Heart right ventricle (tissue), 16 donors: ENCODE data around the gene TMCC3. TPM values are rescaled to one million over a fixed set of nuclear protein-coding genes. Genes with fewer than 3 reads are reported as not detected.
"Not testable (repeated sequence)": the region's sequence is repeated elsewhere in the genome, so short reads cannot be mapped to it uniquely, and the experiment has no call there.

ENCODE experiments used
- ATAC-seq, 8 donors: fragments of 200-7000 bp; cut with Tn5 transposase; one replicate each; pipeline ENCODE4 v1.9.1; 2020; ENCODE audit warnings: mild to moderate bottlenecking in 8 of 8, moderate library complexity in 8 of 8, moderate number of reproducible peaks in 1 of 8
- DNase-seq, 2 donors: peaks; one replicate each; pipeline ENCODE4 v3.0.0-alpha.2; 2020
- H3K27ac ChIP-seq, 10 donors: fragments of 200-600 bp; sonication (generic) in 2 of 10; one replicate each; pipeline versions ENCODE4 v1.5.0 to v1.8.0; 2020 to 2022; ENCODE audit warnings: mild to moderate bottlenecking in 3 of 10
- H3K27me3 ChIP-seq, 7 donors: fragments of 200-600 bp; one replicate each; pipeline ENCODE4 v1.8.0; 2021 to 2022; ENCODE audit warnings: mild to moderate bottlenecking in 2 of 7
- H3K36me3 ChIP-seq, 9 donors: fragments of 200-600 bp; sonication (generic) in 1 of 9; one replicate each; pipeline versions ENCODE4 v1.5.0 to v1.8.0; 2020 to 2022; ENCODE audit warnings: mild to moderate bottlenecking in 2 of 9
- H3K4me1 ChIP-seq, 9 donors: fragments of 200-600 bp; sonication (generic) in 1 of 9; one replicate each; pipeline versions ENCODE4 v1.5.0 to v1.8.0; 2020 to 2022; ENCODE audit warnings: mild to moderate bottlenecking in 4 of 9
- H3K4me3 ChIP-seq, 10 donors: fragments of 200-600 bp; sonication (generic) in 2 of 10; one replicate each; pipeline versions ENCODE4 v1.5.0 to v1.8.0; 2020 to 2022; ENCODE audit warnings: mild to moderate bottlenecking in 7 of 10, moderate library complexity in 2 of 10
- H3K9me3 ChIP-seq, 11 donors: fragments of 200-600 bp in 10 of 11; sonication (generic) in 2 of 11; one replicate each; pipeline versions ENCODE4 v1.5.0 to v1.8.0; 2013 to 2022; ENCODE audit warnings: mild to moderate bottlenecking in 2 of 11, control low read depth in 1 of 11, moderate library complexity in 1 of 11
- CTCF ChIP-seq, 9 donors: fragments of 200-600 bp; sonication (generic) in 2 of 9; IDR thresholded peaks; one replicate each; pipeline versions ENCODE4 v1.5.0 to v1.8.0; 2021 to 2022; ENCODE audit warnings: antibody characterized with exemption in 9 of 9, mild to moderate bottlenecking in 5 of 9, moderate library complexity in 1 of 9
- WGBS, 2 donors: extraction: QIAGEN DNeasy Blood & Tissue Kit; methylation state at CpG; one replicate each; pipeline ENCODE4 v1.1.7; 2013; ENCODE audit warnings: inconsistent platforms in 1 of 2; 5-methylcytosine and 5-hydroxymethylcytosine counted together
- intact Hi-C, 10 donors: fragments of 100-400 bp; cut with DNase I; formaldehyde crosslinking; loops; one replicate each; pipeline versions ENCODE4 v1.11.1 to v1.14.2; 2022
- polyA plus RNA-seq, 2 donors: library from polyadenylated mRNA; stranded (reverse); fragments of 200-250 nt; gene quantifications; one replicate each; pipeline ENCODE4 v1.2.3, GENCODE V29; 2013
- total RNA-seq, 10 donors: library from RNA; stranded (reverse); fragmentation: NEBNext Ultra II Directional in 3 of 10; extraction: Animal tissue kit (Norgen Biotek cat#: 25700) in 3 of 10; gene quantifications; one replicate each; pipeline versions ENCODE4 v1.2.1 to v1.2.4, GENCODE V29; 2021 to 2023
- donor health status: Arrhythmogenic right ventricular cardiomyopathy.
- donor health status: ischemic (EF 13 %, LVEDD 7.1; RV severe dilation, severe dysfunction).
- donor health status: healthy with polysubstance abuse.
- donor health status: DM: no; HTN: yes; CAD: no.
- donor health status: DM: no; HTN: no; CAD: no.
- donor health status: ischemic (EF 25% LVEDD 6.9; RV normal size, moderate dysfunction).
- donor health status: ischemic (EF 25% LVEDD 5.7; RV mildly dilated, moderate dysfunction).
- donor health status: healthy.
- donor health status: DM: yes; HTN: yes; CAD: no.
- donor health status: Ischemic cardiomyopathy.
- donor health status: ischemic (EF 35%, LVEDD 5.7; RV mildly dilated, moderate dysfunction).
- donor health status: nonischemic (EF 11% LVEDD 7.7; RV severe dilation, severe dysfunction).
- donor health status: DM: yes; HTN: yes; CAD: no.
- donor health status: PGD.
- donor health status: ischemic (EF 29% LVEDD 5.4; RV normal size, mild dysfunction).
- donor health status: nonischemic (EF 23%, LVEDD 6.1; RV moderate dilation, normal function).

TMCC3 gene
- total and polyA plus RNA-seq, 12 donors: 0.88 to 7.3 (median 3.0) TPM

DNA sequence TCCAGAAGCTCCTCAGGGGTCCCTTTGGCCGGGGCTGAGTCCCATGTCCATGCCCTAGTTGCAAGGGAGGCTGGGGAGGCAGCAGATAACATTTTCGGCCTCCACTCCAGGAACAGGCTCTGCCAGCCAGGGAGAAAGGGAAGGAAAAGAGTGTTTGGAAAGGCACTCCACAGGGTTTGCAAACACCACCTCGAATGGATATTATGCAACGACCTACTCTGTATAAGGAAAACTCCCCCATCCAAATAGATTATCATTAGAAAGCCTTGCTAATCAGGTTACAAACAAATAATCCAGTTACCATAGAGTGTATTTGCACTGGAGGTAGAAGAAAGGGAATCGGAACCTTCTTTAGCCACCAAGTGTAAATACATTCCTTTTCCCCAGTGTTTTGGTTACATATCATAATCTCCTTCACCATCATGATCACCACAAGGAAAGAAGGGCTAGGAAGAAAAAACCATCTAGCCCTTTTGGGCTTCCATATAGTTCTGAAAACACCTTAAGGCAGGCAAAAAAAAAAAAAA lies 40.4 kb downstream of the TMCC3 start:
- Histone ChIP-seq H3K27me3 (no peaks in the 10 kb centered on the region), H3K9me3 (peaks cover 0 to 21% (median 8%) of the 10 kb centered on the region in 11 donors), H3K4me3 (no peak overlapping the region), H3K27ac (no peak overlapping the region), H3K36me3 (no peaks in the 10 kb centered on the region), H3K4me1 (peaks cover 0 to 9% (median 2%) of the 10 kb centered on the region in 9 donors)
- DNase-seq (no peak), ATAC-seq (no peak)
- no peak for TF ChIP-seq CTCF (IDR thresholded peaks at IDR 0.05)
- 71 to 72% methylated on average over 5 of the region's 5 CpGs for WGBS, 2 donors
- intact Hi-C loops: loop anchor here in 3 of 10 donors (10.0 kb wide), 1 partner anchor 155 kb away; no protein-coding TSS in a partner anchor

- ATAC-seq, H3K4me3 ChIP-seq, H3K36me3 ChIP-seq, H3K27me3 ChIP-seq, DNase-seq, H3K4me1 ChIP-seq, H3K27ac ChIP-seq: not testable (repeated sequence)
- peaks cover 0 to 21% (median 8%) of the 10 kb centered on the region in 11 donors for H3K9me3 ChIP-seq
- intact Hi-C loops: loop anchor here in 3 of 10 donors (10.0 kb wide), 1 partner anchor 158 kb away; no protein-coding TSS in a partner anchor
- 77 to 79% methylated on average over 6 of the region's 6 CpGs for WGBS, 2 donors
Measured at GRCh38 chr12:94606810-94607209, 43.5 kb downstream of the TMCC3 start.

DNA sequence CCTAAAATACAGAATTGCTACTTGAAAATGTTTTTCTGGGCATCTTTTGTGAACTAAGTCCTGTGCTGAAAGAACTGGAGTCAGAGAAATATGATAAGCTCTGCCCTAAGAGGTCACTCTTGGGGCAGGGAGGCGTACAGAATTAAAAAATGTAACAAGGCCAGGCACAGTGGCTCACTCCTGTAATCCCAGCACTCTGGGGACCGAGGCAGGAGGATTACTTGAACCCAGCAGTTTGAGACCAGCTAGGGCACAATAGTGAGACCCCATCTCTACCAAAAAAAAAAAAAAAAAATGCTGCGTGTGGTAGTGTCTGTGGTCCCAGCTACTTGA lies 46.0 kb downstream of the TMCC3 start:
- H3K27me3 ChIP-seq: no peaks in the 10 kb centered on the region
- H3K27ac ChIP-seq: no peak overlapping the region
- intact Hi-C loops: loop anchor here in 3 of 10 donors (10.0 kb wide), 1 partner anchor 160 kb away; no protein-coding TSS in a partner anchor
- H3K36me3 ChIP-seq: no peaks in the 10 kb centered on the region
- TF ChIP-seq CTCF (IDR thresholded peaks at IDR 0.05): no peak
- WGBS, 2 donors: 64 to 65% methylated on average over 3 of the region's 3 CpGs
- peaks cover 0 to 21% (median 8%) of the 10 kb centered on the region in 11 donors for H3K9me3 ChIP-seq
- peaks cover 0 to 4% (median 0%) of the 10 kb centered on the region in 9 donors for H3K4me1 ChIP-seq
- DNase-seq (no peak), ATAC-seq (no peak)
- no peak overlapping the region for H3K4me3 ChIP-seq

DNA sequence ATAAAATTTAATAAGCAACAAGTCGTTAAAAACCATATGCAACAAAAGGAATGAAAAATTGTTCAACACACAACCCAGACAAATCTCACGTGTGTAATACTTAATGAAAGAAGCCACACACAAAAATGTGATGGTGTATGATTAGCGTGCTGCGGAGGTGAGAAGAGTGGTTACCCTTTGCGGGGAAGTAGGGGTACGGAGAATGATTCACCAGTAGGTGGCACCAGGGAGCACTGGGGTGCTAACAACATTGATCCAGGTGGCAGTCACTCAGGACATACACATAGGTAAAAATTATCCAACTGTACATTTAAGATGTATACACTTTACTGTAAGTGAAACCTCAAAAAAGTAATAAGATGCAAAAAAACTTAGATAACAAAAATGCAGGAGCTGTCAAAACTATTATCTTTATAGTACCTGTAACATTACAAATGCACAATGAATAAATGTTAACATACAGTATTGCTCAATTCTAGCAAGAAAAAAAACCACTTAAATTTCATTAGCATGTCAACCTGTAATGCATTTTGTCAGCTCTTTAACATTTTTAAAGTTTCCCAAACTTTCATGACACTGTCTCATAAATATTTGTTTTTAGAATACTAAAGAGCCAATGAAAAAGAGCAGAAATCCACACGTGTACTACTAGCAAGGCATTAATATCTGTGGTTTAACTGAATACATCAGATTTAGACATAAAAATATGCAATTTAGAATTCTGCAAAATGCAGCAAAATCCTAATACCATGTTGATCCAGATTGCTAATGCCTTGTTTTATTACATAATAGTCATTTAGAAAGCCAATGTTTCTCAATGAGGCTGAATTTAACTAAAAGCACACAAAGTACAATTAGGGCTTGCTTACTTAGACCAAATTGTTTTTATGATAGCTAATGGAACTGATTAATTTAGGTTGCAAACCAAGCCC lies 46.7 kb downstream of the TMCC3 start:
- 76 to 77% methylated on average over 7 of the region's 7 CpGs for WGBS, 2 donors
- Histone ChIP-seq H3K27me3 (no peaks in the 10 kb centered on the region), H3K4me1 (peaks cover 0 to 4% (median 0%) of the 10 kb centered on the region in 9 donors), H3K9me3 (peaks cover 0 to 21% (median 8%) of the 10 kb centered on the region in 11 donors), H3K27ac (no peak overlapping the region), H3K36me3 (no peaks in the 10 kb centered on the region), H3K4me3 (no peak overlapping the region)
- ATAC-seq (peak in 1 of 8 donors; percentile 42), DNase-seq (peak in 1 of 2 donors; percentile 39)
- intact Hi-C loops: loop anchor here in 3 of 10 donors (10.0 kb wide), 1 partner anchor 161 kb away; no protein-coding TSS in a partner anchor
- TF ChIP-seq CTCF (IDR thresholded peaks at IDR 0.05): peak; percentile 16 to 74 (median 66)
